Stimulated activated CD8-positive, alpha-beta memory T cell treated with anti-CD3 and anti-CD28 coated beads, Interleukin-7, amount 100 ng/mL, for 48 hours (primary cell): Measurements from ENCODE around the gene GLTPD2.

ENCODE experiments used
- DNase-seq, 2 donors: peaks; one replicate each; pipeline ENCODE4 v3.0.0-alpha.2; 2020; ENCODE audit warnings: low read depth in 1 of 2; ENCODE audit errors: extremely low read depth in 1 of 2

The GLTPD2 gene

GRCh38 chr17:4771519-4772234 is 17.1 kb upstream of the GLTPD2 start, which contains the start of gene TM4SF5:
Gene TM4SF5, plus strand, starts transcription at chr17:4771886. Its CDS starts 37 bp downstream, at chr17:4771923.
- DNase-seq = no peak

GRCh38 chr17:4772235-4772613 is 16.5 kb upstream of the GLTPD2 start:
- DNase-seq = no peak

GRCh38 chr17:4777969-4778760 is 10.6 kb upstream of the GLTPD2 start:
- no peak for DNase-seq

GRCh38 chr17:4780325-4780955 is 8.3 kb upstream of the GLTPD2 start:
- no peak for DNase-seq

GRCh38 chr17:4782652-4783051 is 6.1 kb upstream of the GLTPD2 start:
- DNase-seq = no peak

GRCh38 chr17:4785311-4786105 is 3.3 kb upstream of the GLTPD2 start:
- no peak for DNase-seq

- no peak for DNase-seq
Observed at GRCh38 chr17:4786106-4786511, 2.7 kb upstream of the GLTPD2 start, which contains the start of gene VMO1. Gene VMO1, minus strand, starts transcription at chr17:4786364. Its CDS starts 12 bp downstream, at chr17:4786352.

- DNase-seq = no peak
Observed at GRCh38 chr17:4786516-4786915, 2.2 kb upstream of the GLTPD2 start.

GRCh38 chr17:4788159-4788806 is 481 bp upstream of the GLTPD2 start:
- DNase-seq = no peak

GRCh38 chr17:4789701-4789950 is 862 bp downstream of the GLTPD2 start:
- DNase-seq = no peak

GRCh38 chr17:4789951-4790704 is 1.4 kb downstream of the GLTPD2 start:
- peak; percentile 71 to 76 for DNase-seq

GRCh38 chr17:4790705-4791088 is 1.9 kb downstream of the GLTPD2 start:
- DNase-seq = no peak

GRCh38 chr17:4795168-4795567 is 6.4 kb downstream of the GLTPD2 start:
- DNase-seq = no peak

GRCh38 chr17:4796552-4796920 is 7.8 kb downstream of the GLTPD2 start:
- no peak for DNase-seq

- no peak for DNase-seq
Observed at GRCh38 chr17:4800462-4801196, 11.9 kb downstream of the GLTPD2 start.

- DNase-seq = no peak
Observed at GRCh38 chr17:4802228-4802627, 13.5 kb downstream of the GLTPD2 start, which contains the start of gene C17orf114. Gene C17orf114, minus strand, starts transcription at chr17:4802328.

- no peak for DNase-seq
Observed at GRCh38 chr17:4806456-4806776, 17.7 kb downstream of the GLTPD2 start.

- peak; percentile 78 to 80 for DNase-seq
Observed at GRCh38 chr17:4806777-4807604, 18.2 kb downstream of the GLTPD2 start, which contains the start of gene PLD2. Gene PLD2, plus strand, starts transcription at chr17:4807152. Its CDS starts 621 bp downstream, at chr17:4807773.
